Measurements from ENCODE around the gene IL1RL2.

The IL1RL2 gene

GRCh38 chr2:102171946-102172345 lies 14.9 kb upstream of the IL1RL2 start:
- Histone ChIP-seq H3K36me3 (ENCODE audit: control insufficient read depth, insufficient read depth, low read length) (no peaks in the 10 kb centered on the region), H3K27me3 (ENCODE audit: control insufficient read depth, insufficient read depth, low read length) (no peaks in the 10 kb centered on the region), H3K9ac (ENCODE audit: low read length) (no peak overlapping the region), H3K4me1 (ENCODE audit: control insufficient read depth, insufficient read depth, low read length) (no peaks in the 10 kb centered on the region), H3K4me3 (ENCODE audit: low read length) (no peak overlapping the region), H3K27ac (ENCODE audit: low read depth, low read length) (no peak overlapping the region)

GRCh38 chr2:102172745-102173144 lies 14.1 kb upstream of the IL1RL2 start:
- Histone ChIP-seq H3K9ac (ENCODE audit: low read length) (no peak overlapping the region), H3K27ac (ENCODE audit: low read depth, low read length) (no peak overlapping the region), H3K27me3 (ENCODE audit: control insufficient read depth, insufficient read depth, low read length) (no peaks in the 10 kb centered on the region), H3K4me1 (ENCODE audit: control insufficient read depth, insufficient read depth, low read length) (no peaks in the 10 kb centered on the region), H3K4me3 (ENCODE audit: low read length) (no peak overlapping the region), H3K36me3 (ENCODE audit: control insufficient read depth, insufficient read depth, low read length) (no peaks in the 10 kb centered on the region)

GRCh38 chr2:102176172-102176571 lies 10.7 kb upstream of the IL1RL2 start:
- no peaks in the 10 kb centered on the region for H3K27me3 ChIP-seq (ENCODE audit: control insufficient read depth, insufficient read depth, low read length)
- no peaks in the 10 kb centered on the region for H3K36me3 ChIP-seq (ENCODE audit: control insufficient read depth, insufficient read depth, low read length)
- H3K4me3 ChIP-seq (ENCODE audit: low read length), result no peak overlapping the region
- H3K9ac ChIP-seq (ENCODE audit: low read length), result no peak overlapping the region
- H3K4me1 ChIP-seq (ENCODE audit: control insufficient read depth, insufficient read depth, low read length), result no peaks in the 10 kb centered on the region
- H3K27ac ChIP-seq (ENCODE audit: low read depth, low read length), result no peak overlapping the region

- H3K36me3 ChIP-seq (ENCODE audit: control insufficient read depth, insufficient read depth, low read length), result no peaks in the 10 kb centered on the region
Measured at GRCh38 chr2:102177814-102178478, 8.9 kb upstream of the IL1RL2 start.

GRCh38 chr2:102179061-102179460 lies 7.8 kb upstream of the IL1RL2 start:
- H3K4me1 ChIP-seq (ENCODE audit: control insufficient read depth, insufficient read depth, low read length), result no peaks in the 10 kb centered on the region
- no peaks in the 10 kb centered on the region for H3K27me3 ChIP-seq (ENCODE audit: control insufficient read depth, insufficient read depth, low read length)
- H3K27ac ChIP-seq (ENCODE audit: low read depth, low read length), result no peak overlapping the region
- no peak overlapping the region for H3K4me3 ChIP-seq (ENCODE audit: low read length)
- H3K9ac ChIP-seq (ENCODE audit: low read length), result no peak overlapping the region
- H3K36me3 ChIP-seq (ENCODE audit: control insufficient read depth, insufficient read depth, low read length), result no peaks in the 10 kb centered on the region

More at GRCh38 chr2:102177814-102178478, 8.9 kb upstream of the IL1RL2 start:
- no peaks in the 10 kb centered on the region for H3K4me1 ChIP-seq (ENCODE audit: control insufficient read depth, insufficient read depth, low read length)
- H3K27ac ChIP-seq (ENCODE audit: low read depth, low read length), result no peak overlapping the region
- no peak overlapping the region for H3K4me3 ChIP-seq (ENCODE audit: low read length)
- no peak overlapping the region for H3K9ac ChIP-seq (ENCODE audit: low read length)
- H3K27me3 ChIP-seq (ENCODE audit: control insufficient read depth, insufficient read depth, low read length), result no peaks in the 10 kb centered on the region

- no peak overlapping the region for H3K27ac ChIP-seq (ENCODE audit: low read depth, low read length)
- no peaks in the 10 kb centered on the region for H3K4me1 ChIP-seq (ENCODE audit: control insufficient read depth, insufficient read depth, low read length)
- no peak overlapping the region for H3K4me3 ChIP-seq (ENCODE audit: low read length)
- H3K36me3 ChIP-seq (ENCODE audit: control insufficient read depth, insufficient read depth, low read length), result no peaks in the 10 kb centered on the region
- no peaks in the 10 kb centered on the region for H3K27me3 ChIP-seq (ENCODE audit: control insufficient read depth, insufficient read depth, low read length)
- no peak overlapping the region for H3K9ac ChIP-seq (ENCODE audit: low read length)
Measured at GRCh38 chr2:102179788-102180686, 6.8 kb upstream of the IL1RL2 start.

- H3K4me1 ChIP-seq (ENCODE audit: control insufficient read depth, insufficient read depth, low read length), result no peaks in the 10 kb centered on the region
- H3K4me3 ChIP-seq (ENCODE audit: low read length), result no peak overlapping the region
- no peaks in the 10 kb centered on the region for H3K36me3 ChIP-seq (ENCODE audit: control insufficient read depth, insufficient read depth, low read length)
- H3K27ac ChIP-seq (ENCODE audit: low read depth, low read length), result no peak overlapping the region
- no peak overlapping the region for H3K9ac ChIP-seq (ENCODE audit: low read length)
- H3K27me3 ChIP-seq (ENCODE audit: control insufficient read depth, insufficient read depth, low read length), result no peaks in the 10 kb centered on the region
Measured at GRCh38 chr2:102180687-102180999, 6.2 kb upstream of the IL1RL2 start.

- no peaks in the 10 kb centered on the region for H3K36me3 ChIP-seq (ENCODE audit: control insufficient read depth, insufficient read depth, low read length)
- H3K27me3 ChIP-seq (ENCODE audit: control insufficient read depth, insufficient read depth, low read length), result no peaks in the 10 kb centered on the region
- H3K4me1 ChIP-seq (ENCODE audit: control insufficient read depth, insufficient read depth, low read length), result no peaks in the 10 kb centered on the region
- no peak overlapping the region for H3K27ac ChIP-seq (ENCODE audit: low read depth, low read length)
- H3K9ac ChIP-seq (ENCODE audit: low read length), result no peak overlapping the region
- H3K4me3 ChIP-seq (ENCODE audit: low read length), result no peak overlapping the region
Measured at GRCh38 chr2:102181376-102181775, 5.4 kb upstream of the IL1RL2 start.

- Histone ChIP-seq H3K27me3 (ENCODE audit: control insufficient read depth, insufficient read depth, low read length) (peaks cover 4% of the 10 kb centered on the region), H3K36me3 (ENCODE audit: control insufficient read depth, insufficient read depth, low read length) (no peaks in the 10 kb centered on the region), H3K27ac (ENCODE audit: low read depth, low read length) (no peak overlapping the region), H3K9ac (ENCODE audit: low read length) (no peak overlapping the region), H3K4me1 (ENCODE audit: control insufficient read depth, insufficient read depth, low read length) (no peaks in the 10 kb centered on the region), H3K4me3 (ENCODE audit: low read length) (no peak overlapping the region)
Measured at GRCh38 chr2:102181919-102182635, 4.7 kb upstream of the IL1RL2 start.

- peaks cover 4% of the 10 kb centered on the region for H3K27me3 ChIP-seq (ENCODE audit: control insufficient read depth, insufficient read depth, low read length)
- H3K36me3 ChIP-seq (ENCODE audit: control insufficient read depth, insufficient read depth, low read length), result no peaks in the 10 kb centered on the region
- H3K4me1 ChIP-seq (ENCODE audit: control insufficient read depth, insufficient read depth, low read length), result no peaks in the 10 kb centered on the region
- no peak overlapping the region for H3K4me3 ChIP-seq (ENCODE audit: low read length)
- H3K9ac ChIP-seq (ENCODE audit: low read length), result no peak overlapping the region
- no peak overlapping the region for H3K27ac ChIP-seq (ENCODE audit: low read depth, low read length)
Measured at GRCh38 chr2:102184018-102184417, 2.8 kb upstream of the IL1RL2 start.

- Histone ChIP-seq H3K9ac (ENCODE audit: low read length) (no peak overlapping the region), H3K36me3 (ENCODE audit: control insufficient read depth, insufficient read depth, low read length) (no peaks in the 10 kb centered on the region), H3K27ac (ENCODE audit: low read depth, low read length) (no peak overlapping the region), H3K4me3 (ENCODE audit: low read length) (no peak overlapping the region), H3K4me1 (ENCODE audit: control insufficient read depth, insufficient read depth, low read length) (no peaks in the 10 kb centered on the region), H3K27me3 (ENCODE audit: control insufficient read depth, insufficient read depth, low read length) (peaks cover 4% of the 10 kb centered on the region)
Measured at GRCh38 chr2:102184568-102184967, 2.3 kb upstream of the IL1RL2 start.

- no peaks in the 10 kb centered on the region for H3K4me1 ChIP-seq (ENCODE audit: control insufficient read depth, insufficient read depth, low read length)
- H3K4me3 ChIP-seq (ENCODE audit: low read length), result no peak overlapping the region
- H3K9ac ChIP-seq (ENCODE audit: low read length), result no peak overlapping the region
- H3K27me3 ChIP-seq (ENCODE audit: control insufficient read depth, insufficient read depth, low read length), result peaks cover 4% of the 10 kb centered on the region
- no peak overlapping the region for H3K27ac ChIP-seq (ENCODE audit: low read depth, low read length)
- H3K36me3 ChIP-seq (ENCODE audit: control insufficient read depth, insufficient read depth, low read length), result no peaks in the 10 kb centered on the region
Measured at GRCh38 chr2:102185347-102185746, 1.5 kb upstream of the IL1RL2 start.

Data from rectal smooth muscle tissue (tissue), 1 donor.